NB4 (cell line): ENCODE data around the gene KITLG.

Experiments used
- CTCF ChIP-seq: IDR thresholded peaks from one replicate; pipeline ENCODE4 v1.5.1; 2012; ENCODE audit warnings: low read depth, low read length
- MAX ChIP-seq: IDR thresholded peaks from 2 replicates; pipeline ENCODE4 v1.6.1; 2011; ENCODE audit warnings: low read depth, low read length
- MYC ChIP-seq: IDR thresholded peaks from 2 replicates; pipeline ENCODE4 v1.6.1; 2011; ENCODE audit warnings: low read depth, low read length
- POLR2A ChIP-seq: IDR thresholded peaks from 2 replicates; pipeline ENCODE4 v1.6.1; 2011; ENCODE audit warnings: mild to moderate bottlenecking; ENCODE audit not compliant: insufficient read length; ENCODE audit errors: extremely low read depth

GRCh38 chr12:88580051-88580871, at the start of gene KITLG:
- TF ChIP-seq POLR2A (no peak), CTCF (no peak), MYC (no peak), MAX (no peak)
